HG03432 (cell line): ENCODE measurements around the gene ORC5.
"Not testable (repeated sequence)": the region's sequence is repeated elsewhere in the genome, so short reads cannot be mapped to it uniquely, and the experiment has no call there.

ENCODE experiments used
- ATAC-seq: cut with Tn5 transposase; IDR thresholded peaks from one replicate; pipeline ENCODE4 v1.9.1; 2021; ENCODE audit warnings: mild to moderate bottlenecking, moderate library complexity; ENCODE audit not compliant: unreplicated experiment

ORC5 gene

GRCh38 chr7:104207731-104208420 is at the start of gene ORC5:
TSS of gene ORC5 (minus strand) at chr7:104208013. CDS start at chr7:104207904, 109 bp downstream.
- ATAC-seq, result peak; percentile 100

DNA sequence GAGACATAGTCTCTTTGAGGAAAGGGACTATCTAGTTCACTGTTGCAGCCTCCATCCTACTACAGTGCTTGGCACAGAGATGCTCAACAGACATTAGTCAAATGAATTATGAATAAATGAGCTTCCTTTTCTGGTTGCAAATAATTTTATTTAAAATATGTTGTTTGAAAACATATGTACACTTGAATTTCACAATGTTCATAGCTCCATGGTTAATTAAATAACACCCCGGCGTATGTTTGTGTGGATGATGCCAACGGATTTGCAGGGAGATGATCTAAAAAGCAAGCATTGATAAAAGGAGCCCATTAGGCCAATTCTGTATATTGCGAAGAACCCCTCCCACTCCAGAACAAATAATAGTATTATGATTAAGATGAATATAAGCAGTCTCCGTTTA is 47.8 kb upstream of the ORC5 start:
- no peak for ATAC-seq

DNA sequence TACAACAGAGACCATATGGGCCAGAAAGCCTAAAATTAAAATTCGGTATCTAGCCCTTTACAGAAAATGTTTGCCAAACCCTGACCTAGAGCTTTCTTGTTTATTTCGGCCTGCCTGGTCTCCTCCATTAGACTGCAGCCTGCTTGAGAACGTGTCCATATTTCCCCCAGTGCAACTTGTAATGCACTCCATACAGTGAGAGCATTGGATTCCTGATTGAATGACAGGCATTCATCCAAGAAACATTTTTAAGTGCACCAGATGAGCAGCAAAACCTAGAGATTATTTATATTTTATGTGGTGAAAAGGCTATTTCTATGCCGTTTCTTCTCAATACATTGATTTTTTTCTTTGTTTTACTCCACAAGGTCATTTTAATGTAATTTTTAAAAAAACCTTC is 47.4 kb upstream of the ORC5 start:
- ATAC-seq, result no peak

- no peak for ATAC-seq
These were observed 46.9 kb upstream of the ORC5 start for GRCh38 chr7:104254696-104255095.

DNA sequence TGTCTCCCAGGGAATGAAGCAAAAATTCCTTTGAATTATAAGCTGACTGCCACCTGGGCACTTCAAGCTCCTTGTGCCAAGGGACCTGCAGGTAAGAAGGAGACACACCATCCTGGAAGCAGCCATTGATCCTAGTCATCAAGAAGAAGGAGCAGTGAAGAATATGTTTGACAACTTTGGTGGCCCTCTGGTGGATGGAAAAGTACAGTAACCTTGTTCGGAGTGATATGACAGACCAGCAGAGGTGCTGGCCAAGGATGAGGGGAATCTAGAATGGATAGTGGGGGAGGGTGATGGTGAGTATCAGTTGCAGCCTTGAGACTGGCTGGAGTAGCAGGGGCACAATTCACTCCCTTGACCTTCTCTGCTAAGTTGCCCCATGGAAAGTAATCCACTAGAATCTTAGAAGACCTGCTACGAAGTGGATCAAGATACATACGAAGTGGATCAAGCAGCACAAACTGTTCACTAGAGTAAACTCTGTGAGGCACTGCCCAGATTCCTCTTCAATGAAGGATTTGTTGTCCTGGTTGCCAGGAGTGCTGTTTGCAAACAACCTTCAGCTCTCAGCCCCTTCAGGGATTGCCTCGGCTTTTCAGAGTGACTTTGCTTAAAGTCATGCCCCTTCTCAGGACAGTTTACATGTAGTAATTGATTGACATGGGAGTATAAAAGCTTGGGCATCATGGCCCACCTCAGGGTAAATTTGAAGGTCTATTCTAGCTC is 44.8 kb upstream of the ORC5 start:
- no peak for ATAC-seq

GRCh38 chr7:104242638-104243037 is 34.8 kb upstream of the ORC5 start:
- no peak for ATAC-seq

DNA sequence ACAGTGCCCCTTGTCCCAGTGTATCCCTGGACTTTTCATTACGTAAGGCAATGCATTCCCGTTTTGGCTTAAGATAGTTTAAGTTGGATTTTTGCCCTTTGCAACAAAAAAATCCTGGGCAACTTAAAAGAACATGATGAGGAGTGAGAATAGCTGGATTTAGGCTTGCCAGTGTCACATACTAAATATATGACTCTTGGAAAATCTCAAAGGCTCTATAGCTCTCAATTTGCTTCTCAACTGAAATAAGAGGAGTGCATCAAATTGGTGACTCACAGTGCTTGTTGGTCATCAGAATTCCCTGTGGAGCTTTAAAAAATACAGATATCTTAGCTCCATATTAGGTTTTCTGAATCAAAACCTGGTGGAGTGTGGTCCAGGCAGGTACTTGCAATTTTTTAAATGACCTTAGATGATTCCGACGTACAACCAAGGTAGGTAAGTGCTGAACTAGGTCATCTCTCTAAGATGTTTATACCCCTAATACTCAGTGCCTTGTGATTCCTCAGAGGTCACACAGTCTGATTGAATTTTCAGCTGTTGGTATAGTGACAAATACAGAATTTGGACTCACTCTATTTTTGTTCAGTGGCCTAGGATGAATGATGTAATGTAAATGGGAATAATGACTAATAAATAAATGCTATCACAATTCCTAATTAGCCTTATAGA is 33.9 kb upstream of the ORC5 start:
- ATAC-seq, result no peak

- ATAC-seq, result no peak
These were observed 33.3 kb upstream of the ORC5 start for GRCh38 chr7:104241135-104241534.

- ATAC-seq, result no peak
These were observed 32.6 kb upstream of the ORC5 start for GRCh38 chr7:104240401-104240800.

GRCh38 chr7:104234990-104235389 is 27.2 kb upstream of the ORC5 start:
- not testable (repeated sequence) for ATAC-seq

- ATAC-seq, result peak; percentile 98
These were observed 23.5 kb upstream of the ORC5 start for GRCh38 chr7:104231054-104232046.

DNA sequence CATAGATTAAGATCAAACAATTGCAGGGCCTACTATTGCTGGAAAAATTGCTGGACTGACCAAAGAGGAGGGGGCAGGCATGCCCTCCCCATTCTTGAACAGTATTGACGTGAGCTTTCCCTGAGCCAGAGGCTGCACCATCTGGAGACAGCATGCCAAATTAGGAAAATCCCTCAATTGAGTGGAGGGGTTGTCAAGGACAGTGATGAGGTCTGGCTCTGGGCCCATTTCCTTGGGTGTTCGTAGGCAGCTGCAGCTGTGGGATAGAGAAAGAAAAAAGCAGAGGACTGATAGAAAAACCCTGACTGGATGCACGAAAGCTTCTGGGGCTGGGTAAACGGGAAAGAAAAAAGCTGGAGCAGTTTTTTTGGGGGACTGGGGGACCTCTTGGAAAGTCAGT is 22.8 kb upstream of the ORC5 start:
- ATAC-seq, result no peak

- no peak for ATAC-seq
These were observed 20.6 kb upstream of the ORC5 start for GRCh38 chr7:104228442-104228841.

DNA sequence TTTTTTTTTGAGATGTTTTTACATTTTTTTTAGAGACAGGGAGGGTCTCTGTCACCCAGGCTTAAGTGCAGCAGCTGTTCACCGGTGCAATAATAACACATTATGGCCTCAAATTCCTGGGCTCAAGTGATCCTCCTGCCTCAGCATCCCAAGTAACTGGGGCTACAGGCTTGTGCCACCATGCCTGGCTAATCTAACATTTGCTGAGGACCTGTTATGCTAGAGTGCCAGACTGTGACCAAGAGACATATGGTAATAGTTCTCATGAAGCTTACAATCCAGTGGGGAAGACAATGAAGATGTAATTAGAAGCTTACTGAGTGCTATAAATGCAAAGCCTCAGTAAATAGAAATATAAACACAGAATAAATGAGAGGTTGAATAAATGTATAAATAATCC is 17.6 kb upstream of the ORC5 start:
- no peak for ATAC-seq

- ATAC-seq, result no peak
These were observed 9.8 kb upstream of the ORC5 start for GRCh38 chr7:104217620-104218019.

DNA sequence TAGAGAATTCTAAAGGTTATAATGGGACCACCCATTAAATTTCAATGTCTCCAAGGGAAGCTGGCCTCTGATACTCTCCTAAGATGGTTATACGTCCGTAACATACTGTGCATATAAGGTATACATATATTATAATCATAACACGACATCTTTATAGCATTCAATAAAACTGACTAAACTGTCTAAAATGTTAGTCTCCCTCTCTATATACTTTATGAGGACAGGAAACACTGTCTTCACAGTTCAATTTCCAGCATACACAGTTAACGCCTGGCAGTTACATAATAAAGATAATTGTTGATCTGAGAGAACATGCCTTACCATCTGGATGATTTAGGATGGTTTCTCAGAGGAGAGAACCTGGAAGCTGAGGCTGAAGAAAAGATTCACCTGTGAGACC is 1.2 kb upstream of the ORC5 start:
- ATAC-seq, result no peak

- ATAC-seq, result no peak
These were observed 588 bp upstream of the ORC5 start for GRCh38 chr7:104208421-104208780.

GRCh38 chr7:104207348-104207730 is 474 bp downstream of the ORC5 start:
- peak; percentile 38 for ATAC-seq

DNA sequence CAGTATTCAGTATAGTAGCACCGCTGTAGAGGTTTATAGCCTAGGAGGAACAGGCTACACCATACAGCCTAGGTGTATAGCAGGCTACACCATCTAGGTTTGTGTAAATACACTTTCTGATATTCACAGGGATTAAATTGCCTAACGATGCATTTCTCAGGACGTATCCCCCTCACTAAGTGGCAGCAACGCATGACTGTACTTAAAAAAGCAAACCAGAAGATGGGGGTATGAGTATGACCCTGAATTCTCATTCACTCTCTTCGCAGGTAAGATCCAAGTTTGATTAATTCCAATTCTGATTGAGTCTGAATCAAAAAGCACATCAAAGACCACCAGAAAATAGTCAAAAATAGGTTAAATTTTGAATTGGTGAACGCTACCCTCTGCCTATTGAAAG is 972 bp downstream of the ORC5 start:
- no peak for ATAC-seq

DNA sequence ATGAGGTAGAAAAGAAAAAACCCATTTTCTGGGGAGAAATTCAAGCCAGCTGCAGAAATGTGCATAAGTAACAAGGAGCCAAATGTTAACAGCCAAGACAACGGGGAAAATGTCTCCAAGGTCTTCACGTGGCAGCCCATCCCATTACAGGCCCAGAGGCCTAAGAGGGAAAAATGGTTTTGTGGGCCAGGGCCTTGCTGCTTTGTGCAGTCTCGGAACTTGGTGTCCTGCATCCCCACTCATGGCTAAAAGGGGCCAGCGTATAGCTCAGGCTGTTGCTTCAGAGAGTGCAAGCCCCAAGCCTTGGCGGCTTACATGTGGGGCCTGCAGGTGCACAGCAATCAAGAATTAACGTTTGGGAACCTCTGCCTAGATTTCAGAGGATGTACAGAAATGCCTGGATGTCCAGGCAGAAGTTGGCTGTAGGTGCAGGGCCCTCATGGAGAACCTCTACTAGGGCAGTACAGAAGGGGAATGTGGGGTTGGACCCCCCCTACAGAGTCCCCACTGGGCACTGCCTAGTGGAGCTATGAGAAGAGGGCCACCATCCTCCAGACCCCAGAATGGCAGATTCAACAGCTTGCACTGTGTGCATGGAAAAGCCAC is 9.0 kb downstream of the ORC5 start:
- no peak for ATAC-seq

GRCh38 chr7:104196161-104196560 is 11.7 kb downstream of the ORC5 start:
- ATAC-seq, result no peak
